AG10803 (cell line): ENCODE results near the gene PCDHA5.

ENCODE experiments used
- DNase-seq: peaks from one replicate; pipeline ENCODE4 v3.0.0; 2010; ENCODE audit warnings: low read depth
- H3K4me3 ChIP-seq: 2 replicates; pipeline ENCODE4 v1.5.1; 2011; ENCODE audit warnings: mild to moderate bottlenecking, low read length, control low read depth
- CTCF ChIP-seq: conservative IDR thresholded peaks from 2 replicates; pipeline ENCODE4 v1.5.1; 2011; ENCODE audit warnings: mild to moderate bottlenecking, low read length, control low read depth, inconsistent platforms

Gene PCDHA5

GRCh38 chr5:140870221-140871201 lies 49.1 kb downstream of the PCDHA5 start:
- no peak overlapping the region for H3K4me3 ChIP-seq
- DNase-seq, result no peak
- TF ChIP-seq CTCF, result no peak
